H1 (cell line): ENCODE data around the gene PPCDC. TPM values are rescaled to one million over a fixed set of nuclear protein-coding genes. Genes with fewer than 3 reads are reported as not detected.

Experiments used
- CTCF ChIA-PET: fragments of 300-600 bp; sonication (Branson Sonifier 250); formaldehyde crosslinking; loops from one replicate; lab custom pipeline; 2021; ENCODE audit not compliant: partially characterized antibody; lab: Charles Lee
- POLR2A ChIA-PET: fragments of 300-600 bp; sonication (Branson Sonifier 250); formaldehyde crosslinking; loops from one replicate; lab custom pipeline; 2021; ENCODE audit warnings: inconsistent platforms; ENCODE audit not compliant: partially characterized antibody; lab: Charles Lee
- DNase-seq, 2 experiments: peaks; one replicate each; pipeline versions ENCODE4 v3.0.0 to v3.0.0-alpha.2; 2010 to 2022; ENCODE audit warnings: low spot score in 2 of 2, low read depth in 1 of 2, mixed read lengths in 1 of 2
- FAIRE-seq: peaks from 2 replicates; lab custom pipeline; 2011; peaks lifted over from hg19 to GRCh38; lab: Jason Lieb, UNC
- H2AFZ ChIP-seq: 2 replicates; pipeline ENCODE4 v1.8.1; 2012; ENCODE audit warnings: low read length, inconsistent platforms
- H2AK5ac ChIP-seq: 2 replicates; pipeline ENCODE4 v1.6.1; 2013; ENCODE audit warnings: low read depth, low read length
- H2BK120ac ChIP-seq: replicated peaks from 2 replicates; pipeline ENCODE3; 2013; ENCODE audit warnings: low read depth, low read length, inconsistent platforms
- H2BK12ac ChIP-seq: 2 replicates; pipeline ENCODE4 v1.6.1; 2013; ENCODE audit warnings: low read depth, low read length
- H2BK15ac ChIP-seq: 2 replicates; pipeline ENCODE4 v1.6.1; 2013; ENCODE audit warnings: low read length
- H2BK20ac ChIP-seq: 2 replicates; pipeline ENCODE4 v1.6.1; 2013; ENCODE audit warnings: low read length
- H2BK5ac ChIP-seq: 2 replicates; pipeline ENCODE4 v1.6.1; 2013; ENCODE audit warnings: low read depth, low read length
- H3K14ac ChIP-seq: 2 replicates; pipeline ENCODE4 v1.6.1; 2013; ENCODE audit warnings: inconsistent platforms; ENCODE audit not compliant: insufficient read length
- H3K18ac ChIP-seq: 2 replicates; pipeline ENCODE4 v1.6.1; 2013; ENCODE audit warnings: low read length; ENCODE audit errors: extremely low read depth
- H3K23ac ChIP-seq: 2 replicates; pipeline ENCODE4 v1.6.1; 2013; ENCODE audit warnings: inconsistent platforms; ENCODE audit not compliant: insufficient read length
- H3K23me2 ChIP-seq: 2 replicates; pipeline ENCODE4 v1.6.1; 2013; ENCODE audit warnings: low read depth, low read length
- H3K27ac ChIP-seq: 2 replicates; pipeline ENCODE4 v1.6.1; 2011; ENCODE audit warnings: low read depth, low read length, inconsistent platforms
- H3K27me3 ChIP-seq, 4 experiments: replicated peaks in 1 of 4; 1 replicate in 1 of 4; 2 replicates in 3 of 4; pipeline versions ENCODE4 v1.6.1 to v1.8.1; 2011 to 2013; ENCODE audit warnings: low read length in 3 of 4, mild to moderate bottlenecking in 3 of 4, inconsistent platforms in 2 of 4, mixed read lengths in 2 of 4, moderate library complexity in 1 of 4; ENCODE audit not compliant: control insufficient read depth in 3 of 4, insufficient read depth in 3 of 4; ENCODE audit errors: extremely low read depth in 1 of 4
- H3K36me3 ChIP-seq, 4 experiments: 2 replicates each; pipeline versions ENCODE4 v1.6.1 to v1.8.1; 2011 to 2013; ENCODE audit warnings: mild to moderate bottlenecking in 4 of 4, low read length in 3 of 4, moderate library complexity in 2 of 4, control low read depth in 1 of 4, inconsistent platforms in 1 of 4; ENCODE audit not compliant: insufficient read depth in 4 of 4, control insufficient read depth in 2 of 4
- H3K4ac ChIP-seq: replicated peaks from 2 replicates; pipeline ENCODE3; 2013; ENCODE audit warnings: low read length, low read depth, mixed read lengths, inconsistent platforms; ENCODE audit not compliant: insufficient read length
- H3K4me1 ChIP-seq, 4 experiments: replicated peaks in 1 of 4; 1 replicate in 1 of 4; 2 replicates in 3 of 4; pipeline versions ENCODE4 v1.6.1 to v1.8.1; 2011 to 2013; ENCODE audit warnings: low read length in 3 of 4, inconsistent platforms in 2 of 4, mixed read lengths in 1 of 4; ENCODE audit not compliant: insufficient read depth in 4 of 4, control insufficient read depth in 3 of 4
- H3K4me2 ChIP-seq, 2 experiments: 2 replicates each; pipeline versions ENCODE4 v1.6.1 to v1.8.1; 2011 to 2013; ENCODE audit warnings: low read depth in 2 of 2, low read length in 2 of 2, control low read depth in 1 of 2, inconsistent platforms in 1 of 2, mild to moderate bottlenecking in 1 of 2; ENCODE audit not compliant: insufficient read depth in 1 of 2
- H3K4me3 ChIP-seq, 4 experiments: fragments of 200-600, 300-600 bp in 1 of 4; sonication (generic), shearing (Covaris generic), sonication (Bioruptor Twin) in 1 of 4; 2 replicates each; pipeline versions ENCODE4 v1.5.1 to v1.8.1; 2011 to 2016; ENCODE audit warnings: low read length in 4 of 4, low read depth in 3 of 4, control low read depth in 2 of 4, inconsistent platforms in 2 of 4, mild to moderate bottlenecking in 2 of 4, mixed read lengths in 1 of 4, moderate library complexity in 1 of 4; ENCODE audit not compliant: insufficient read depth in 2 of 4; ENCODE audit errors: extremely low read depth in 1 of 4
- H3K56ac ChIP-seq: replicated peaks from 2 replicates; pipeline ENCODE3; 2013; ENCODE audit warnings: low read depth, mild to moderate bottlenecking, mixed read lengths, low read length, inconsistent platforms; ENCODE audit not compliant: insufficient read length
- H3K79me1 ChIP-seq: 2 replicates; pipeline ENCODE4 v1.6.1; 2013; ENCODE audit warnings: low read depth, low read length, control low read depth
- H3K79me2 ChIP-seq, 2 experiments: 2 replicates each; pipeline versions ENCODE4 v1.6.1 to v1.8.1; 2012 to 2013; ENCODE audit warnings: low read length in 2 of 2, mild to moderate bottlenecking in 2 of 2, inconsistent platforms in 1 of 2; ENCODE audit not compliant: insufficient read depth in 2 of 2, control insufficient read depth in 1 of 2
- H3K9ac ChIP-seq, 4 experiments: replicated peaks in 1 of 4; 1 replicate in 1 of 4; 2 replicates in 3 of 4; pipeline versions ENCODE4 v1.6.1 to v1.8.1; 2011 to 2013; ENCODE audit warnings: low read depth in 3 of 4, low read length in 3 of 4, control low read depth in 2 of 4, mild to moderate bottlenecking in 2 of 4, moderate library complexity in 2 of 4, inconsistent platforms in 1 of 4; ENCODE audit errors: extremely low read depth in 1 of 4
- H3K9me3 ChIP-seq, 2 experiments: 2 replicates each; pipeline versions ENCODE4 v1.6.1 to v1.8.1; 2012 to 2013; ENCODE audit warnings: mild to moderate bottlenecking in 2 of 2, moderate library complexity in 2 of 2, control low read depth in 1 of 2, inconsistent platforms in 1 of 2, low read depth in 1 of 2, low read length in 1 of 2, mixed read lengths in 1 of 2; ENCODE audit not compliant: insufficient read depth in 2 of 2
- H4K20me1 ChIP-seq, 2 experiments: replicated peaks in 1 of 2; 2 replicates each; pipeline versions ENCODE3 to v1.8.1; 2011 to 2013; ENCODE audit warnings: inconsistent platforms in 2 of 2, low read length in 2 of 2, mild to moderate bottlenecking in 1 of 2; ENCODE audit not compliant: insufficient read depth in 2 of 2, control insufficient read depth in 1 of 2
- H4K5ac ChIP-seq: 2 replicates; pipeline ENCODE4 v1.6.1; 2013; ENCODE audit warnings: low read length, low read depth, mixed read lengths, inconsistent platforms; ENCODE audit not compliant: insufficient read length
- H4K8ac ChIP-seq: 2 replicates; pipeline ENCODE4 v1.8.0; 2013; ENCODE audit warnings: mild to moderate bottlenecking, moderate library complexity, low read length, inconsistent platforms; ENCODE audit not compliant: insufficient read depth; ENCODE audit errors: extremely low read depth
- H4K91ac ChIP-seq: replicated peaks from 2 replicates; pipeline ENCODE3; 2013; ENCODE audit warnings: low read length, mixed read lengths, inconsistent platforms; ENCODE audit not compliant: insufficient read length
- CTBP2 ChIP-seq: IDR thresholded peaks from 2 replicates; pipeline ENCODE4 v1.7.0; 2011; ENCODE audit warnings: borderline replicate concordance, mild to moderate bottlenecking, moderate library complexity, mixed read lengths, low read length; ENCODE audit not compliant: insufficient read depth, insufficient read length
- GTF2F1 ChIP-seq: IDR thresholded peaks from 2 replicates; pipeline ENCODE4 v1.6.1; 2012; ENCODE audit warnings: low read depth, low read length, improper control_type of control experiment, borderline replicate concordance
- MAX ChIP-seq: IDR thresholded peaks from 2 replicates; pipeline ENCODE4 v1.6.1; 2012; ENCODE audit warnings: inconsistent platforms
- POLR2A ChIP-seq, 2 experiments: IDR thresholded peaks; 1 replicate in 1 of 2; 2 replicates in 1 of 2; pipeline ENCODE4 v1.6.1; 2011; ENCODE audit warnings: low read depth in 2 of 2, low read length in 2 of 2, mild to moderate bottlenecking in 2 of 2; ENCODE audit errors: control extremely low read depth in 1 of 2
- RBBP5 ChIP-seq: IDR thresholded peaks from 2 replicates; pipeline ENCODE4 v1.7.1; 2012; ENCODE audit warnings: low read depth, mild to moderate bottlenecking, inconsistent platforms, low read length, moderate library complexity, borderline replicate concordance
- SIRT6 ChIP-seq: IDR thresholded peaks from one replicate; pipeline ENCODE4 v1.7.1; 2012; ENCODE audit warnings: low read length, inconsistent platforms
- SP2 ChIP-seq: IDR thresholded peaks from 2 replicates; pipeline ENCODE4 v1.6.1; 2012; ENCODE audit warnings: mild to moderate bottlenecking, low read length, inconsistent platforms
- SP4 ChIP-seq: IDR thresholded peaks from 2 replicates; pipeline ENCODE4 v1.6.1; 2012; ENCODE audit warnings: low read length, inconsistent platforms
- TCF12 ChIP-seq: IDR thresholded peaks from 2 replicates; pipeline ENCODE4 v1.6.1; 2011; ENCODE audit warnings: low read depth, mild to moderate bottlenecking, low read length
- WGBS, 2 experiments: shearing (Covaris generic) in 1 of 2; methylation state at CpG; one replicate each; pipeline versions ENCODE4 v1.1.6 to v1.1.7; 2013 to 2015; ENCODE audit warnings: low lambda C conversion rate in 2 of 2, mixed read lengths in 2 of 2, inconsistent platforms in 1 of 2, low coverage in 1 of 2, missing lambda C conversion rate in 1 of 2; ENCODE audit not compliant: insufficient replicate concordance in 2 of 2, insufficient coverage in 1 of 2, insufficient read length in 1 of 2; ENCODE audit errors: extremely low coverage in 1 of 2, missing lambda C conversion rate in 1 of 2; 5-methylcytosine and 5-hydroxymethylcytosine counted together
- polyA plus RNA-seq, 7 experiments: library from polyadenylated mRNA; depleted of rRNA in 3 of 7; stranded (reverse) in 5 of 7; unstranded in 2 of 7; fragments of >200 nt in 5 of 7; fragments of 200-250 nt in 2 of 7; gene quantifications; 1 replicate in 5 of 7; 2 replicates in 1 of 7; 4 replicates in 1 of 7; pipeline versions ENCODE4 v1.2.1 to v1.2.3, GENCODE V29; 2011 to 2013; ENCODE audit warnings: missing spikeins in 2 of 7, mixed read lengths in 2 of 7
- total RNA-seq: library from RNA; stranded (reverse); fragmentation: NEBNext Ultra II Directional; extraction: Animal tissue kit (Norgen Biotek cat#: 25700); gene quantifications from 2 replicates; pipeline ENCODE4 v1.2.1, GENCODE V29; 2021
- TF ChIP-seq, protein P1 (sequence below): IDR thresholded peaks from 2 replicates; pipeline ENCODE4 v1.6.1; 2012; ENCODE audit warnings: low read length, inconsistent platforms

PPCDC gene
- total and polyA plus RNA-seq, 2 of the 8 experiments (the other 6 are each of a cell fraction or from before 2014, with no cell fraction given), result 11.3 to 29.7 TPM

DNA sequence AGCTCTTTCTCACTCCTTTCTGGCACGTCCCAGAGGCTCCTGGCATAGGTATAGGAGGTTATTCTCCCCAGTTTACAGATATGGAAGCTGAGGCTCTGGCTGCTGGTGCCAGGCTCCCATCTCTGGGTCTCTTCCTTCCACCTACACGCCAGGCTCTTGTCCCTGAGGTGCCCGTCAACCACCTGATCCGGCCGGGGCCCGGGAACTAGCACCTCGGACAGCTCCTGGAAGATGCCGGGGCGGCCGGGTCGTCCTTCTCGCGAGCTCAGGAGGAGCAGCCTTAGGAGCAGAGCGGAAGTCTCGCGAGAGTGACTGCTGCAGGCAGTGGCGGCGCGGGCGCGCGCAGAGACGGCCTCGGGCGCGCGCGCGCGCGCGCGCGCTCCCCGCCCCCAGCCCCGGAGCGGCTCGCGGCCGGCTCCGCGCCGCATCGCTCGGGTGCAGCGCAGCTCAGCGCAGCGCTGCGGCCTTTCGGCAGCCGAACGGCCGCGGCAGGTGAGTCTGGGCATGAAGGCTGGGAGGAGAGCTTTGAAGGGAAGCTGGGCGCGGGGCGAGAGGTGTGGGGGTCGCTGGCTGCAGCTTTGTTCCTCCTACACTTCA, 28.1 kb upstream of the PPCDC start, which contains the start of gene SCAMP5:
SCAMP5 (plus strand) TSS at position 382 of the 597 bp plus-strand sequence. CDS start 16,277 bp downstream, outside the sequence.
- Histone ChIP-seq H4K8ac (peak within 1 kb of the TSS; percentile 94), H3K23ac (no peak within 1 kb of the TSS), H2BK120ac (no peak within 1 kb of the TSS), H3K27ac (no peak within 1 kb of the TSS), H2BK20ac (no peak within 1 kb of the TSS), H3K9me3 (no peaks in the 10 kb centered on the region), H3K9ac (peak within 1 kb of the TSS; percentile 62 to 86 (median 73)), H2AK5ac (no peak within 1 kb of the TSS), H4K5ac (peak within 1 kb of the TSS; percentile 78), H4K91ac (peak within 1 kb of the TSS; percentile 62), H3K4me2 (peak within 1 kb of the TSS; percentile 92 to 99), H2BK12ac (peak within 1 kb of the TSS; percentile 39; the same call in 1 of the 2 replicates), H2BK5ac (peak within 1 kb of the TSS; percentile 44; the same call in 1 of the 2 replicates), H3K56ac (peak within 1 kb of the TSS; percentile 70), H3K36me3 (no peaks in the 10 kb centered on the region), H3K18ac (peak within 1 kb of the TSS; percentile 93), H3K4ac (no peak within 1 kb of the TSS), H3K79me2 (peaks cover 0 to 9% of the 10 kb centered on the region in 2 experiments; a peak in 1 of 4 replicates), H2BK15ac (0 out of 2 replicates have a peak within 1 kb of the TSS, but pooled peaks have one; percentile 95), H3K4me1 (peaks cover 0 to 7% (median 4%) of the 10 kb centered on the region in 4 experiments; a peak in 6 of 7 replicates), H3K14ac (no peak within 1 kb of the TSS), H2AFZ (peak within 1 kb of the TSS; percentile 81), H4K20me1 (peaks cover 0 to 4% of the 10 kb centered on the region in 2 experiments), H3K79me1 (no peaks in the 10 kb centered on the region; the same call in 1 of the 2 replicates), H3K27me3 (peaks cover 0 to 3% (median 0%) of the 10 kb centered on the region in 4 experiments; a peak in 3 of 7 replicates), H3K23me2 (peaks cover 9% of the 10 kb centered on the region), H3K4me3 (peak within 1 kb of the TSS; percentile 87 to 97 (median 90))
- 1% methylated on average over 25 of the region's 58 CpGs; no CpG with 5 or more reads in 1 of the 2 experiments for WGBS, 2 experiments
- POLR2A ChIA-PET, result interaction anchor here (0.9 to 2.2 kb wide), 11 partner anchors 10 to 200 kb away, joined by 3 to 10 read pairs (median 5); partner anchors contain the start of genes COX5A and RPP25
- CTCF ChIA-PET, result interaction anchor here (0.8 to 2.2 kb wide), 11 partner anchors 9 to 214 kb away, joined by 3 to 8 read pairs (median 4); partner anchors contain the start of gene C15orf39
- no peak for FAIRE-seq
- DNase-seq, result peak; percentile 84 to 99
- TF ChIP-seq POLR2A (IDR thresholded peaks at IDR 0.05; ENCODE audit: control extremely low read depth in 1 of 2, low read depth in 2 of 2, low read length in 2 of 2) (no peak), SIRT6 (no peak), SP4 (peak; percentile 71; the same call in 1 of the 2 replicates), CTBP2 (peak; percentile 25), TCF12 (no peak), GTF2F1 (no peak), SP2 (no peak), MAX (peak; percentile 46; the same call in 1 of the 2 replicates), RBBP5 (no peak)
- TF ChIP-seq, protein P1, sequence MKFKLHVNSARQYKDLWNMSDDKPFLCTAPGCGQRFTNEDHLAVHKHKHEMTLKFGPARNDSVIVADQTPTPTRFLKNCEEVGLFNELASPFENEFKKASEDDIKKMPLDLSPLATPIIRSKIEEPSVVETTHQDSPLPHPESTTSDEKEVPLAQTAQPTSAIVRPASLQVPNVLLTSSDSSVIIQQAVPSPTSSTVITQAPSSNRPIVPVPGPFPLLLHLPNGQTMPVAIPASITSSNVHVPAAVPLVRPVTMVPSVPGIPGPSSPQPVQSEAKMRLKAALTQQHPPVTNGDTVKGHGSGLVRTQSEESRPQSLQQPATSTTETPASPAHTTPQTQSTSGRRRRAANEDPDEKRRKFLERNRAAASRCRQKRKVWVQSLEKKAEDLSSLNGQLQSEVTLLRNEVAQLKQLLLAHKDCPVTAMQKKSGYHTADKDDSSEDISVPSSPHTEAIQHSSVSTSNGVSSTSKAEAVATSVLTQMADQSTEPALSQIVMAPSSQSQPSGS, result peak; percentile 67; the same call in 1 of the 2 replicates
